NCI-H748 (cell line): Measurements from ENCODE around the gene SYNGR3.

ENCODE experiments used
- DNase-seq: peaks from one replicate; lab custom pipeline; 2025; ENCODE audit not compliant: unreplicated experiment; lab: John Stamatoyannopoulos, UW

Gene SYNGR3

GRCh38 chr16:1976951-1977874 lies 12.6 kb upstream of the SYNGR3 start:
- DNase-seq: no peak

GRCh38 chr16:1977875-1978268 lies 11.9 kb upstream of the SYNGR3 start:
- DNase-seq: no peak

- DNase-seq: no peak
These were observed 11.2 kb upstream of the SYNGR3 start for GRCh38 chr16:1978476-1979120.

GRCh38 chr16:1979271-1980029 lies 10.3 kb upstream of the SYNGR3 start:
- DNase-seq: peak; percentile 87

GRCh38 chr16:1980030-1980769 lies 9.6 kb upstream of the SYNGR3 start:
- peak; percentile 47 for DNase-seq

- no peak for DNase-seq
These were observed 9.0 kb upstream of the SYNGR3 start for GRCh38 chr16:1980770-1981087.

- no peak for DNase-seq
These were observed 8.4 kb upstream of the SYNGR3 start, which contains the start of gene NOXO1 for GRCh38 chr16:1981398-1981836. Gene NOXO1 (minus strand): TSS chr16:1981469. CDS start chr16:1981179, 290 bp downstream.

GRCh38 chr16:1982013-1982433 lies 7.7 kb upstream of the SYNGR3 start:
- no peak for DNase-seq

- no peak for DNase-seq
These were observed 6.7 kb upstream of the SYNGR3 start for GRCh38 chr16:1982991-1983543.

GRCh38 chr16:1983544-1984346 lies 6.0 kb upstream of the SYNGR3 start, which contains the start of gene GFER:
Gene GFER (plus strand): TSS chr16:1984193. CDS start chr16:1984219, 26 bp downstream.
- DNase-seq: peak; percentile 95

GRCh38 chr16:1984347-1985225 lies 5.2 kb upstream of the SYNGR3 start:
- peak; percentile 56 for DNase-seq

GRCh38 chr16:1985466-1986150 lies 4.2 kb upstream of the SYNGR3 start:
- DNase-seq: no peak

- DNase-seq: no peak
These were observed 2.6 kb upstream of the SYNGR3 start for GRCh38 chr16:1987198-1987597.

GRCh38 chr16:1990101-1990350 lies 256 bp downstream of the SYNGR3 start:
- DNase-seq: no peak

GRCh38 chr16:1990351-1991134 lies 773 bp downstream of the SYNGR3 start:
- peak; percentile 57 for DNase-seq

- no peak for DNase-seq
These were observed 1.4 kb downstream of the SYNGR3 start for GRCh38 chr16:1991135-1991551.

- DNase-seq: no peak
These were observed 1.8 kb downstream of the SYNGR3 start for GRCh38 chr16:1991588-1991947.
